ENCODE data around the gene CRTAC1.

GRCh38 chr10:98047009-98047741, 16.8 kb upstream of the CRTAC1 start:
- no peak for TF ChIP-seq POLR2AphosphoS5 (IDR thresholded peaks at IDR 0.05; ENCODE audit: borderline replicate concordance, low read depth, low read length)
- no peak for TF ChIP-seq EZH2 (IDR thresholded peaks at IDR 0.05)

Measured in SK-N-MC (cell line).